Breast epithelium (tissue), 3 donors: Measurements from ENCODE around the gene FHOD3.

Experiments used
- CTCF ChIP-seq, 3 donors: fragments of 450-650 bp; IDR thresholded peaks; one replicate each; pipeline ENCODE4 v1.5.1; 2016 to 2017; ENCODE audit warnings: antibody characterized with exemption in 3 of 3, mild to moderate bottlenecking in 3 of 3, moderate library complexity in 3 of 3
- POLR2A ChIP-seq: fragments of 450-650 bp; IDR thresholded peaks from one replicate; pipeline ENCODE4 v1.6.1; 2016; ENCODE audit warnings: antibody characterized with exemption, mild to moderate bottlenecking, moderate library complexity
- POLR2AphosphoS5 ChIP-seq, 3 donors: sonication (generic); formaldehyde crosslinking; IDR thresholded peaks; one replicate each; pipeline ENCODE4 v1.6.1; 2017; ENCODE audit warnings: antibody characterized with exemption in 3 of 3

GRCh38 chr18:36331521-36331971, 34.0 kb downstream of the FHOD3 start:
- no peak for TF ChIP-seq CTCF (IDR thresholded peaks at IDR 0.05)
- no peak for TF ChIP-seq POLR2AphosphoS5 (IDR thresholded peaks at IDR 0.05)
- TF ChIP-seq POLR2A: no peak
